ENCODE data around the gene ENAH.

ENAH gene

DNA sequence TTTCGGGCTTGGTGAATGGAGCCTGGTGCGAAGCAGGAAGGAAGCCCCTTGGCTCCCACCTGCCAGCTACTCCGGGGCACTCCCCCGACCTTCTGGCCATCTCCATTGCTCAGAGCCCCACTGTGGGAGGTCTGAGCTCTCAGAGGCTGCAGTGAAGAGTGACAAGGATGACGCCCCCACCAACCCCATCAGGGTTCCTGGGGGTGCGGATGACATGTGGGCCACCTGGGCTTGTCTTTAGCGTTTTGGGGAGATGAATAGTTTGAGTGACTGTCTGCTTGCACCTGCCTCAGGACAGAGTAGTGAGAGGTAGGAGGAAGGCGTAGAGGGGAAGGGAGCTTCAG lies 181.8 kb downstream of the ENAH start:
- H3K27ac ChIP-seq (ENCODE audit: low read depth in 2 of 2, low read length in 2 of 2): no peak overlapping the region
- peaks cover 9 to 19% of the 10 kb centered on the region in 2 donors for H3K4me1 ChIP-seq (ENCODE audit: control insufficient read depth in 2 of 2, insufficient read depth in 2 of 2, low read length in 2 of 2)
- no peak overlapping the region for H3K9ac ChIP-seq (ENCODE audit: low read depth in 1 of 2, low read length in 2 of 2)
- H3K9me3 ChIP-seq (ENCODE audit: control insufficient read depth in 2 of 2, low read length in 2 of 2): no peaks in the 10 kb centered on the region
- no peak overlapping the region for H3K4me3 ChIP-seq (ENCODE audit: low read length in 2 of 2)
- no peaks in the 10 kb centered on the region for H3K36me3 ChIP-seq (ENCODE audit: control insufficient read depth in 2 of 2, insufficient read depth in 2 of 2, low read length in 2 of 2)
- no peaks in the 10 kb centered on the region for H3K27me3 ChIP-seq (ENCODE audit: control insufficient read depth in 2 of 2, insufficient read depth in 2 of 2, low read length in 2 of 2)

DNA sequence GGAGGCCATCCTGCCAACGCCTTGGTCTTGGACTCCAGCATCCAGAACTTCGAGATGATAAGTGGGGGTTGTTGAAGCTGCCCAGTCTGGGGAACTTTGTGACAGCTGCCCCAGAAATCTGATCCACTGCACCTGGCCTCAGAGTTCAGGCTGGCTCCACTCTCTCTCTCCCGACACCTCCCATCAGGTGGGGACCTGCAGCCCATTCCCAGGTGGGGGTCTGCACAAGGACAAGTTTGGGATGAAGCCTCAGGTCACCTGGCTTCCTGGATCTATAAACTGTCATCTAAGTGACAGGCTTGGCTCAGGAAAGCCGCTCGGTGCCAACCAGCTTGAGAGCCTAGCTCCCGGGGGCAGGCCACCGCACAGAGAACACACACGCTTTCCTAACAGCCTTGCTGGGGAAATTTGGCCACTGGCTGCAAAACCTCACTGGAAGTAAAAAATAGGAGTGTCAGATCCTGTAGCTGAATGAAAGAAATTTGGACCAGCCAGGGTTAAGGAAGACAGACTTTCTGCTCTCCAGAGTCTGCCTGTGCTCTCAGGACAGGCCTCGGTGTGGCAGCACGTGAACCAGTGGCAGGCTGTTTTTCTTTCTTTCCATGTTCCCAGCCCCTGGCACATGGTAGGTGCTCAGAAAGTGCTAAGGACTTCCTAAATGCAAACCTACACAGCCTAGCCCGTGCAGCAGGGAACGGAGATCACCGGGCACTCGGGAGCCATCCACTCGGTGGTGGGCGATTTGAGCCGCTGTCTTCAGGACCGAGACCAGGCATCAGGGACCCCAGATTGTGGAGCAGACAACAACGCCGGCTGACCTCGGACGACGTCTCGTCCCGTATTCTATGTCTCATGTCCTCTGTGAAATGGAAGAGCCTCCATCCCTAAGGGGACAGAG lies 182.5 kb downstream of the ENAH start:
- H3K9ac ChIP-seq (ENCODE audit: low read depth in 1 of 2, low read length in 2 of 2): no peak overlapping the region
- no peaks in the 10 kb centered on the region for H3K9me3 ChIP-seq (ENCODE audit: control insufficient read depth in 2 of 2, low read length in 2 of 2)
- H3K4me3 ChIP-seq (ENCODE audit: low read length in 2 of 2): no peak overlapping the region
- H3K4me1 ChIP-seq (ENCODE audit: control insufficient read depth in 2 of 2, insufficient read depth in 2 of 2, low read length in 2 of 2): peaks cover 9 to 22% of the 10 kb centered on the region in 2 donors
- no peaks in the 10 kb centered on the region for H3K36me3 ChIP-seq (ENCODE audit: control insufficient read depth in 2 of 2, insufficient read depth in 2 of 2, low read length in 2 of 2)
- no peak overlapping the region for H3K27ac ChIP-seq (ENCODE audit: low read depth in 2 of 2, low read length in 2 of 2)
- H3K27me3 ChIP-seq (ENCODE audit: control insufficient read depth in 2 of 2, insufficient read depth in 2 of 2, low read length in 2 of 2): no peaks in the 10 kb centered on the region

DNA sequence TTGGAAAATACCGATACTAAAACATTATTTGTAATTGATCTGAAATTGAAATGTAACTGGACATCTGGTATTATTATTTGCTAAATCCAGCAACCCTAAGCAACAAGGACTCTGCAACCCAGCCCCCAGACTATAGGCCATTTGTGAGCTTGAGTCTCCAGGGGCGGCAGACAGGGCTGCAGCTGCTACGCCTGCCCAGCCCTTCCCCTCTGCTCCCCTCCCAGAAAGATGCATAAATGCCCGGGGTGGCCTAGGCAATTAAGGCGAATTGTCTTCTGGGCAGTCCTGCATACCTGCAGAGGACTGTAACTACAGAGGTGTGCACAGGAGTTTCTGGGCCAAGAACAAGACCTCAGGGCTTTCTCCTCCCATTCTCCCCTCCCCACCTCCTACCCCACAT lies 183.9 kb downstream of the ENAH start:
- no peak overlapping the region for H3K27ac ChIP-seq (ENCODE audit: low read depth in 2 of 2, low read length in 2 of 2)

DNA sequence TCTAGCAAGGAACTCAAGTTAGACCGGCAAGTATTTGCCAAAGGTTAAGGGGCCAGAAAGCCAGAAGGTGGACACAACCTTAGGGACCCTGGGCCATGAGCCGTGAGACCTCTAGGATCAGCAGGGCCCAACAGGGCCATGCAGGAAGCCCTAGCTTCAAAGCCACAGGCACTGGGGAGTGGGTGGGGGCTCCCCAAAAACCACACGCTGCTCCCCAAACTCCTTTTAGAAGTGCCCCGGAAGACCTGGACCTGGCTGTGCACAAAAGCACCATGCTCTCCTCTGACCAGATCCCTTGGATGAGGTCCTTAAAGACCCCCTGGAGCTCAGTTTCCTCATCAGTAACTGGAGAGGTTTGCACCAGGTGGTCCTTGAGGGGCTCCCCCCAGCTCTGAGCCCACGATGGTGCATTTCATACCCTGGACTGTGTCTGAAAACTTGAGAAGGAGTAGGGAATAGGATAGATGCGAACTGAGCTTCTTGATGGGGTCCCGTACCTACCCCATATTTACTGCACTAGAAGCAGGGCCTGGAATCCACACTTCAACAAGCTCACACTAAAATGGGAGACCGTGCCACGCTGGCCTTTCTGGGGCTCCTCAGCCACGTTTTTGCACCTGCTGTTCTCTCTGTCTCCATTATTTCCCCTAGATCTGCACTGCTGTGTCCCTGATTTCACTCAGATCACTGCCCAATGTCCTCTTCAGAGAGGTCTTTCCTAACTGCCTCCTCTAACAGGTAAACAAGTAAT lies 184.5 kb downstream of the ENAH start:
- Histone ChIP-seq H3K27me3 (ENCODE audit: control insufficient read depth in 2 of 2, insufficient read depth in 2 of 2, low read length in 2 of 2) (no peaks in the 10 kb centered on the region), H3K27ac (ENCODE audit: low read depth in 2 of 2, low read length in 2 of 2) (peak overlapping the region; percentile 1 to 95), H3K4me1 (ENCODE audit: control insufficient read depth in 2 of 2, insufficient read depth in 2 of 2, low read length in 2 of 2) (peaks cover 2 to 23% of the 10 kb centered on the region in 2 donors), H3K9ac (ENCODE audit: low read depth in 1 of 2, low read length in 2 of 2) (peak overlapping the region; percentile 58 to 63), H3K4me3 (ENCODE audit: low read length in 2 of 2) (peak overlapping the region in 1 of 2 donors; percentile 75), H3K36me3 (ENCODE audit: control insufficient read depth in 2 of 2, insufficient read depth in 2 of 2, low read length in 2 of 2) (no peaks in the 10 kb centered on the region), H3K9me3 (ENCODE audit: control insufficient read depth in 2 of 2, low read length in 2 of 2) (no peaks in the 10 kb centered on the region)

More for the DNA sequence above, 183.9 kb downstream of the ENAH start:
- Histone ChIP-seq H3K9me3 (ENCODE audit: control insufficient read depth in 2 of 2, low read length in 2 of 2) (no peaks in the 10 kb centered on the region), H3K4me3 (ENCODE audit: low read length in 2 of 2) (no peak overlapping the region), H3K27me3 (ENCODE audit: control insufficient read depth in 2 of 2, insufficient read depth in 2 of 2, low read length in 2 of 2) (no peaks in the 10 kb centered on the region), H3K36me3 (ENCODE audit: control insufficient read depth in 2 of 2, insufficient read depth in 2 of 2, low read length in 2 of 2) (no peaks in the 10 kb centered on the region), H3K4me1 (ENCODE audit: control insufficient read depth in 2 of 2, insufficient read depth in 2 of 2, low read length in 2 of 2) (peaks cover 0 to 17% of the 10 kb centered on the region in 2 donors), H3K9ac (ENCODE audit: low read depth in 1 of 2, low read length in 2 of 2) (no peak overlapping the region)

DNA sequence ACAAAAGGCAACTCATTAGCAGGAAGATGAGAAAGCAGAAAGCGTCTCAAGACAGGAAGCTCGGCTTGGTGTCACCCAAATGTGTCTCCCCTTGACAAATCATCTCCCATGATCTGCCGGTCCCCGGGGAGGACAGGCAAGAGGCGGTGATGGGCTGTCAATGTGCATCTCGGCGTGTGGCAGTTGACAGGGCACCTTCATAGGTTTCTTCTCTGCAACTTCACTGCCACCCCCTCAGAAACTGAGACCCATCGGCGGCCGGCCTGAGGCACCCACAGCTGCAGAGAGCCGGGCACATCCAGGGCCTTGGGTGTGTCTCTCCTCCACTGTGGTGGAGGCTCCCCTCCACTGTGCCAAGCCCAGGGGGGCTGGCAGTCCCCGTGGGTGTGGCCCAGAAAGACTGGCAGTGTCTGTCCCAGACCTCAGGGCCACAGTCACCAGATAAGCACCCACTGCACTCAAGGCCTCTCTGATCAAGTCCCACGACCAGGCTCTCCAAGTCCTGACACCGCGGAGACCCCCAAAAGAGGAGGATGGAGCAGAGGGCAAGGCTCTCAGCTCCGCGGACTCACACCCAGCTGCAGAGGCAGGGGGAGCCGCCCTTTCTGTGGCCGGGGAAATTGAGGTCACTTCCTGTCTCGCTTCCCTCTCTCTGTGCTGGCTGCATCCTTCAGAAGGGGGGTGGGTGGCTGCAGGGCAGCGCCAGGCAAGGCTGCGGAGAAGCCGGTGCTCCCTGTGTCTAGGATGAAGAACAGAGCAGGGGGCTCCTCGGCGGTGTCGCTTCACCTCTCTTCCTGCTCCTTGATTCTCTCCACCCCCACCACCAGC lies 185.5 kb downstream of the ENAH start:
- H3K36me3 ChIP-seq (ENCODE audit: control insufficient read depth in 2 of 2, insufficient read depth in 2 of 2, low read length in 2 of 2): no peaks in the 10 kb centered on the region
- H3K4me1 ChIP-seq (ENCODE audit: control insufficient read depth in 2 of 2, insufficient read depth in 2 of 2, low read length in 2 of 2): peaks cover 10 to 29% of the 10 kb centered on the region in 2 donors
- peak overlapping the region; percentile 58 to 63 for H3K9ac ChIP-seq (ENCODE audit: low read depth in 1 of 2, low read length in 2 of 2)
- peak overlapping the region; percentile 37 to 75 for H3K4me3 ChIP-seq (ENCODE audit: low read length in 2 of 2)
- H3K27ac ChIP-seq (ENCODE audit: low read depth in 2 of 2, low read length in 2 of 2): peak overlapping the region; percentile 75 to 95
- H3K27me3 ChIP-seq (ENCODE audit: control insufficient read depth in 2 of 2, insufficient read depth in 2 of 2, low read length in 2 of 2): no peaks in the 10 kb centered on the region
- H3K9me3 ChIP-seq (ENCODE audit: control insufficient read depth in 2 of 2, low read length in 2 of 2): no peaks in the 10 kb centered on the region

DNA sequence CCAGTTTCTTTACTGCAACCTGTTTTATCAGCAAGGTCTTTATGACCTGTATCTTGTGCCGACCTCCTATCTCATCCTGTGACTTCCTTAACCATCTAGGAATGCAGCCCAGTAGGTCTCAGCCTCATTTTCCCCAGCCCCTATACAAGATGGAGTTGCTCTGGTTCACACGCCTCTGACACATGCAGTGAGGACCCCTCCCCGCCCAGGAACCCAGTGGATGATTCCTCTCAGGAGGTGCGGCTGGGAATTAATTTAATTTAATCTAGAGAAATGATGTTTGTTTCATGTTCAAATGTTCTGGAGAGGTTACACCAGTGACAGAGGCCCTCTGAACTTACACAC lies 186.1 kb downstream of the ENAH start:
- peak overlapping the region in 1 of 2 donors; percentile 95 for H3K27ac ChIP-seq (ENCODE audit: low read depth in 2 of 2, low read length in 2 of 2)

DNA sequence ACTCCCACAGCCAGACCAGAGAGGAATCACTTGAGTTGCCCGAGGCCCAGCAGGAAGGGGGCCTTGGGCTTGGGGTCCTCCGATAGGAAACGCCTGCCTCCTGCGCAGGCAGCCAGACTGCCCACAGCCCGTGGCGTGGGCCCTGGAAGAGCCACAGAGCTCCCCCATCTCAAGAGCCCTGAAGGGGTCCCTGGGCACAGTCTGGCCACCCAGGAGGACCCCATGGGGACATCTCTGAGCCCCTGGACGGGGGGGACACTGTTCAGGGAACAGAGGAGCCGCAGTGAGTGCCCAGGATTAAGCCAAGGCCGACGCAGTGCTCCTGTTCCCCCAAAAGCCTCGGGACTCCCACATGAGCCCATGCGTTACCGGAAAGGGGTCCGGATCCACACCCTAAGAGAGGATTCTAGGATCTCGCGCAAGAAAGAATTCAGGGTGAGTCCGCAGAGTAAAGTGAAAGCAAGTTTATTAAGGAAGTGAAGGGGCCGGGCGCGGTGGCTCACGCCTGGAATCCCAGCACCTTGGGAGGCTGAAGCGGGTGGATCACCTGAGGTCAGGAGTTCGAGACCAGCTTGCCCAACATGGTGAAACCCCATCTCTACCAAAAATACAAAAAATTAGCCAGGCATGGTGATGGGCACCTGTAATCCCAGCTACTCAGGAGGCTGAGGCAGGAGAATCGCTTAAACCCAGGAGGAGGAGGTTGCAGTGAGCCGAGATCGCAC lies 187.0 kb downstream of the ENAH start:
- no peaks in the 10 kb centered on the region for H3K36me3 ChIP-seq (ENCODE audit: control insufficient read depth in 2 of 2, insufficient read depth in 2 of 2, low read length in 2 of 2)
- H3K27me3 ChIP-seq (ENCODE audit: control insufficient read depth in 2 of 2, insufficient read depth in 2 of 2, low read length in 2 of 2): no peaks in the 10 kb centered on the region
- no peak overlapping the region for H3K9ac ChIP-seq (ENCODE audit: low read depth in 1 of 2, low read length in 2 of 2)
- no peaks in the 10 kb centered on the region for H3K9me3 ChIP-seq (ENCODE audit: control insufficient read depth in 2 of 2, low read length in 2 of 2)
- peaks cover 10 to 30% of the 10 kb centered on the region in 2 donors for H3K4me1 ChIP-seq (ENCODE audit: control insufficient read depth in 2 of 2, insufficient read depth in 2 of 2, low read length in 2 of 2)
- peak overlapping the region in 1 of 2 donors; percentile 1 for H3K27ac ChIP-seq (ENCODE audit: low read depth in 2 of 2, low read length in 2 of 2)
- H3K4me3 ChIP-seq (ENCODE audit: low read length in 2 of 2): no peak overlapping the region

More for the DNA sequence above, 186.1 kb downstream of the ENAH start:
- H3K4me1 ChIP-seq (ENCODE audit: control insufficient read depth in 2 of 2, insufficient read depth in 2 of 2, low read length in 2 of 2): peaks cover 10 to 29% of the 10 kb centered on the region in 2 donors
- no peaks in the 10 kb centered on the region for H3K36me3 ChIP-seq (ENCODE audit: control insufficient read depth in 2 of 2, insufficient read depth in 2 of 2, low read length in 2 of 2)
- H3K9ac ChIP-seq (ENCODE audit: low read depth in 1 of 2, low read length in 2 of 2): peak overlapping the region in 1 of 2 donors; percentile 63
- H3K9me3 ChIP-seq (ENCODE audit: control insufficient read depth in 2 of 2, low read length in 2 of 2): no peaks in the 10 kb centered on the region
- H3K27me3 ChIP-seq (ENCODE audit: control insufficient read depth in 2 of 2, insufficient read depth in 2 of 2, low read length in 2 of 2): no peaks in the 10 kb centered on the region
- peak overlapping the region in 1 of 2 donors; percentile 75 for H3K4me3 ChIP-seq (ENCODE audit: low read length in 2 of 2)

DNA sequence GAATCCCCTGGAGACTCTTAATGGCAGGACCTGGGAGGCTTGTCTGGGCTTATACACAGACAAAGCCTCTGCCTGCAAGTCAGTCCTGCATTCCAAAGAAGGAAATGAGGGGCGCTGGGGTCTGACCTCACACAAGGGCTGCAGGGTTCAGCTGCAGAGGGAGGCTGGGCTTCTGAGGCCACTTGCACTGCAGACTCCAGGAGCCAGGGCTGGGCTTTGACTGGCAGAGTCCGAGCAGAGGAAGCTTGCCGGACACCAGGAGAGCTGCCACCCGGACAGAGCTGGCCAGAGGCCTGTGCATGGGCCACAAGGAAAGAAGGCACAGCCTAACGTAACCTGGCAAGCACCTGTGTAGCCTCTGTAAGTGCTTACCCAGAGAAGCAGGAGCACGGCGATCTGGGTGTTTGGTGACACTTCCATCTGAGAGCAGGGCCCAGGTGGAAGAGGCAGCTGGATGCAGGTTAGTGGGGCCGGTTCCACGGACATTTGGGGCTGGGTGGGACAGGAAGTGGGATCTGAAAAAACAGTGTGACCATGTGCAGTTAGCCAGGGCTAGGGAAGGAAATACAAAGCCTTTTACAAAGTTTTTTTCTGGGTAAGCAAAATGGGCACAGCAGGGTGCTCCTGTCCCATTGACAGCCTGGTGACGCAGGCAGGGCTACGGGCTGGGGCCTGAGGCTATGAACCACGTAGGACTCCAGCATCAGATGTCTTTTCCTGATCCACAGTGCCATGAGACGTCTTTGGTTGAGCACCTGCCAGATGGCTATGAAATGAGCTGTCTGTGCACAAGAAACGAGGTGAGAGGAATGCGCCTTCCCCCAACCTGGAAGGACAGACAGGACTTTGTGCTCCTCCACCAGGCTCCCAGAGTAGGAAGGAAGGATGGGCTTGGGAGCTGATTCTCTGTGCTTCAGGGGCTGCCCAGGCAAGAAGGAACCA lies 187.8 kb downstream of the ENAH start:
- H3K9me3 ChIP-seq (ENCODE audit: control insufficient read depth in 2 of 2, low read length in 2 of 2): no peaks in the 10 kb centered on the region
- peaks cover 10 to 33% of the 10 kb centered on the region in 2 donors for H3K4me1 ChIP-seq (ENCODE audit: control insufficient read depth in 2 of 2, insufficient read depth in 2 of 2, low read length in 2 of 2)
- H3K27me3 ChIP-seq (ENCODE audit: control insufficient read depth in 2 of 2, insufficient read depth in 2 of 2, low read length in 2 of 2): no peaks in the 10 kb centered on the region
- H3K27ac ChIP-seq (ENCODE audit: low read depth in 2 of 2, low read length in 2 of 2): peak overlapping the region in 1 of 2 donors; percentile 1
- H3K36me3 ChIP-seq (ENCODE audit: control insufficient read depth in 2 of 2, insufficient read depth in 2 of 2, low read length in 2 of 2): no peaks in the 10 kb centered on the region
- no peak overlapping the region for H3K4me3 ChIP-seq (ENCODE audit: low read length in 2 of 2)
- no peak overlapping the region for H3K9ac ChIP-seq (ENCODE audit: low read depth in 1 of 2, low read length in 2 of 2)
